GM19035 (cell line): Measurements from ENCODE around the gene USH1C.

Experiments used
- ATAC-seq: cut with Tn5 transposase; IDR thresholded peaks from one replicate; pipeline ENCODE4 v1.9.1; 2021; ENCODE audit not compliant: unreplicated experiment

Gene USH1C

DNA sequence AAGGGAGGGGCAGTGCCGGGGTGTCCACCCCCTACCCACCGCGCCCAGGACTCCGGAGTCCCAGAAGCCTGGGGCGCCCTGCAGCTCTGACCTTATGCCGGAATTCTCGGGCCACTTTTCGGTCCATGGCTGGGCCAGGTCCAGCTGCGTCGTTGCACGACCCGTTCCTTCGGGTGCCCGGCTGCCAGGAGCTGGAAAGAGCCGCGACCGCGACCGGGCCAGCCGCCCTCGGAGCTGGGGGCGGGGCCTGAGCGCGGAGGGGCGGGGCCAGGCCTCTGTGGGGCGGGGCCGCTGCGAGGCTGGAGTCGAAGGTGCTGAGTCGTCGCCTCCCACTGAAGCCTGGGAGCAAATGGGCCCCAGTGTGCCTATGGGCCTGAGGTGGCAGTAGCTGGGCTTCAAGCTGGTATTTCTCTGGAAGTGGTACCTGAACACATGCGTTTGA is at the start of gene USH1C:
USH1C (minus strand) TSS at position 236 of the 442 bp plus-strand sequence; CDS start at position 127, 109 bp downstream.
- ATAC-seq, result no peak

DNA sequence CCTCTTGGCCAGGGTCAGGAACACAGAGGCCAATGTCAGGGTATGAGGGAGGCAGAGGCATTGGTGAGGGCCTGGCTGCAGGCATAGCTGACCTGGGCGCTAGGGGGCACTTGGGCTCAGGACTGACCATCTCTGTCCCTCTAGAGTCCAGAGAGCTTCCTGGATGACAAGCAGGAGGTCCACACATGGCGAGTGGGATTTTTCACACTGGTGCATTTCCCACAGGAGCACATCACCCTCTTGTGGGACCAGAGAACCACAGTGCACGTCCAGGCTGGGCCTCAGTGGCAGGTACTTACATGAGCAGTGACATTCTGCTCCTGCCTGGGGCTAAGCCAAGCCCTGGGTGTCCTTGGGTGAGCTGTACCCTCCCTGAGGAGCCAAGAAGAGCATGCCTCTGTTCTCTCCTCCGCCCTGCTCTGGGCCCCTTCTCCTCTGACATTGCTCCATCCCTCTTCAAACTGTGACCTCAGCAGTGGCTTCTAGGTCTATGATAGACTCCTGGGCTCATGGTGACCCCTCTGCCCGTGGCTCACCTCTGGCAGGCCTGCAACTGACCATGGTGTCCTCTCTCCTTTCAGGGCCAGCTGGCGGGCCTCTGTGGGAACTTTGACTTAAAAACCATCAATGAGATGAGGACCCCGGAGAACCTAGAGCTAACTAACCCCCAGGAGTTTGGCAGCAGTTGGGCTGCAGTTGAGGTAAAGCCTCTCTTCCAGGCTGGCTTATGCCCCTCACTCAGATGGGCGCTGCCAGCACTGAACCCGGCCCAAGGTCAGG is 49.4 kb upstream of the USH1C start:
- no peak for ATAC-seq

DNA sequence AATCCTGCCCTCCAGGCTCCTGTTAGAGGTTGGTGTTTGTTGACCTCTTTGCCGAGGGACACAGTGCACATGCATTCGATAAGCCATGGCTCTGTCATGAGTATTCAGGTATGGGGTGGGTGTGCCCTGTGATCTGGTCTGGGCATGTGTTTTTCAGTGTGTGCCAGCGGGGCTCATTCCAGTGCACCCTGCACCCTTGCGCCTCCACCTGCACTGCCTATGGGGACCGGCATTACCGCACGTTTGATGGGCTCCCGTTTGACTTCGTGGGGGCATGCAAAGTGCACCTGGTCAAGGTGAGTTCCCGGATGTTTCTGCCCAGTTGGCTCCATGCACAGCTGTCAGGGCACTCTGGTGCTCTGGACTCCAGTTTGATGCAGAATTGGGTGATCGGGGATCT is 47.1 kb upstream of the USH1C start:
- no peak for ATAC-seq

DNA sequence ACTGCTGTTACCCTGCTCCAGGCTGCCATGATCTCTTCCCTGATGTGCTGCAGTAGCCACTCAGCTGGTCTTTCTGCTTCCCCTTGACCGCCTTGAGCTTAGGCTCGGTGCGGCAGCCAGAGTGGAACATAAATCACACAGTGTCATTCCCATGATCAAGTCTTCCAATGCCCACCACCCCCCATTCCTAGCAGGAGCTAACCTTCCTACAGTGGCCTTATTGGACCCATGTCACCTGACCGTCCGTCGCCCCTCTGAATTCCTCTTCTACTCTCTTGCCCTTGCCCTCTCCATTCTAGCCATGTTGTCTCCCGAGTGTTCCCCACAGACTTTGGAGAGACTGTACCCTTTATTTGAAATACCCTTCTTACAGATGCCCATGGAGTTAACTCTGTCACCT is 46.2 kb upstream of the USH1C start:
- ATAC-seq, result no peak

DNA sequence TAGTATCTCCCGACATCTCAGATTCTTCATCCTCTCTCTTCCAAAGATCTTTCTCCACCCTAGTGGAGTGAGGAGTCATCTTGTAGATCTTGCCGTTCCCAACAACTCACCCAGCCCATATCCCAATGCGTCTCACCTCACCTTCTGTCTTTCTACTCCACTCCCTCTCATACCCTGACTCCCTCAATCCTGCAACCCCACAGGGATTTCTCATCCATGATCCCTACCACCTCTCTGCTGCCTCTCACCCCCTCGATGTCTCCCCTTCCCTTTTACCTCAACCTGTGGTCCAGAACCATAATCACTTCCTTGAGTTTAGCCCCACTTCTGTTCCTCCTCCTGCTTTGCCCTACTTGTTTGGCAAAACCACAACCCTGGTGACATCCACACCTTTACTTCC is 44.5 kb upstream of the USH1C start:
- no peak for ATAC-seq

DNA sequence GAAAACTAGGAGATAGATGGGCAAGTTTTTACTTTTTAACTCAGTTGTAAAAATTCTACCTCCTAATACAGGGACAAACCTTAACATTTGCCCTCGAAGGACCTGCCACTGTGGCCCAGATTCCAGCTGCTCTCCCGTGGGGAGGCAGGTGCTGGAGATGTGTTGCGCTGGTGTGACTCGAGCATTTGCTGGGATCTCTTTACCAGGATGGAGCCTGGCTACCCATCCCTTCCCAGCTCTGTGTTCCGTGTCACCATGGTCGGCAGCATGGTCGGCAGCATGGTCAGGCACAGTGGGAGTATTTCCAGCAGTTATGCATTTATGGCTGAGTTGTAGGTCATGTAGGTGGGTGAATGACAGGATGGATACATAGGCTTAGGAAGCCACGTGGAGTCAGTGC is 44.0 kb upstream of the USH1C start:
- ATAC-seq, result no peak

DNA sequence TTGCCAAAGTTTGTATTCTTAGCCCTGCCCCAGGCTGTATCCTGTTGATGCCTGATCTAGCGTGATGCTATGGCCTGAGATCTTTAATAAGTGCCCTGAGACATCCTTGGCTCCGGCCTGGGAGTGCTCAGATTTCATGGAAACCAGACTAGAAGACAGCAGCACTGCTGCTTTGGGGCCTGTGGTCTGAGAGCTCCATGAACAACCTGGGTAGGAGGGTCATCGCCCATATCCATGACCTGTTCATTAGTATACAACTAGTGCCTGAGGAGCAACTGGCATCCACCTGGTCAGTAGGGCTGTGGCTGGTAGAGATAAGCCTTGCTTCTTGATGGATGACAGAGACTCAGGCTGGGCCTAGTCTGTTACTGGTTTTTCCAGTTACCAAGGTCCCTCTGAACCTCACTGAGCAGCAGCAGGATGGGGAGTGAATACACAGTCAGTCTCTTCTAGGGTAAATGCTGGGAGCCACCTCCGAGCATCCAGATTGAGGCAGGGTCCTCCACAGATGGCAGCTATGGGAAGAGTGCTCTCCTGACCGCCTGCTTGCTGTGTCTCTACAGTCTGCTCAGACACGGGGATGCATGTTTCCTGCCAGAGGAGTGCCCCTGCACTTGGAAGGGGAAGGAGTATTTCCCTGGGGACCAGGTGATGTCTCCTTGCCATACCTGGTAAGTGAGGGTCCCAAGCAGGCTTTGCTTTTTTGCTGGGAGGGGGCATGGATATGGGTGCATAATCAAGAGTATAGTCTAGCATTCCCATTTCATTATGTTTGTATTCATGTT is 41.9 kb upstream of the USH1C start:
- ATAC-seq, result no peak

DNA sequence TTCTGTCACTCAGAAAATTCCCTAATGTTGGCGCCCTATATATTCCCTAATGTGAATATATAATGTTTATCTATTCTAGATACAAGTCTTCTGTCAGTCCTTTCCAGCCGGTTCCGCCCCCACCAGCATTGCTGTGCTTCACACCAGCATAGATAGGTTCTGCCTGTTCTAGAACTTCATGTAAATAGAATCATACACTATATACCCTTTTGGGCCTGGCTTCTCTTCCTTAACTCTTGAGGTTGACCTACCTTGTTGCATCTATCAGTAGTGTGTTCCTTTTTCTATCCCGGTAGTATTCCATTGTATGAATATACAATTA is 37.5 kb upstream of the USH1C start:
- no peak for ATAC-seq

DNA sequence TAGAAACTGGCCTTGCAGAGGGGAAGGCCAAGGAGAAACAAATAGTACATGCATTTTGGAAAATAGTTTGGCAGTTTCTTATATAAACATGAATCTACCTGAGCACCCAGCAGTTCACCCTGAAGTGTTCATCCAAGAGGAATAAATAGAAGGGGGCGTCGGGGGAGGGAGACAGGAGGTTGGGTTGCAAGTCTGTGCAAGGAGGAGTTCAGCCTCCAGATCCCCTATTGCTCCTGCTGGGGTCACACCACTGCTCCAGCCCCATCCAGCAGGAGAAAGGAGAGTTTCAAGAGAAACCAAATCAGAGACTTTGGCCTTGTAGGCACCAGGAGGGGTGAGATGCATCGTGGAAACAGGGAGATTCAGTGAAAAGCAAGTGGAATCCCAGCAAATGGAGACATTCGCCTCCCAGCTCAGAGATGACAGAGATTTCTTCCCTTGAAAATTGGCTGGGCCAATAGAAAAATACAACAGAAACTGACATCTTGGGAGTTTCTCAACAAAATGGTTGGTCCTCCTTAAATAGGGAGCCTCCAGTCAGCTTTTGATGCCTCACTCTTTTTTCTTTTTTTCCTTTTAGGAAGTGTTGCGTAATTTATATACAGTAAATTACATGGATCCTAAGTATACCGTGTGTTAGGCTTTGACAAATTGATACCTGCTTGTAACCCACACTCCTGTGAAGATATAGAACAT is 37.0 kb upstream of the USH1C start:
- no peak for ATAC-seq

DNA sequence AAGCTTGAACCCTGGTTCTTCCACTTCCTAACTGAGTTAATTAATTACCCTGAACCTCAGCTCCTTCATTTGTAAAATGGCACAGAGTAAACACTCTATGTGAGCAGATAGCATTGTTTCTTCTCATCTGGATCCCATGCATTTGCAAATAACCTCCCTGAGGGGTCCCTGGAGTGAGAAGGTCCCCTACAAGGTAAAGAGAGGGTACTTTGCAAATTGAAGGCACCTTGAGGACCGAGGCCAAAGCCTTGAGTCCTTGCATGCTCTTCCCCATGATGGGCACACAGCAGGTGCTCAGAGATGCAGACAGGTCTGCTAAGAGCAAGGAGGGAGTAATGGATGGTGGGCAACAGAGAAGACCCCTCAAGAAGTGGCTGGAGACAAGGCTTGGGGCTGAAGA is 36.1 kb upstream of the USH1C start:
- ATAC-seq, result no peak

DNA sequence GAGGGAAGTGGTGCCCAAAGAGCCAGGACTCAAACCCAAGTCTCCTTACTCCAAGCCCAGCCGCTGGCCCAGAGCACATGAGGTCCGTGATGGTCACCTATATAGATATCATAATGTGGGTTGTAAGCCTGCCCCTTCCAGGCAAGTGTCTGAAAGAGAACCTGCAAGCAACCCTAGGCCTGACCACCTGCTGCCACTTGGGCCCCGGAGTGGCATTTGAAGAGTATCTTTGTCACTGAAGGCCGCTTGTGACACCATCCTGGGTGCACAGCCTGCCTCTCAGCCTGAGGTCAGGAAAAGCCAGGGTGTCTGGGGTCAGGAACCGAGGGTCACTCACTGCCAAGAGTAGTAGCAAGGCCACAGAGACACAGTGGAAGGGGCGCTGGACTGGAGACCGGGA is 35.2 kb upstream of the USH1C start:
- no peak for ATAC-seq

DNA sequence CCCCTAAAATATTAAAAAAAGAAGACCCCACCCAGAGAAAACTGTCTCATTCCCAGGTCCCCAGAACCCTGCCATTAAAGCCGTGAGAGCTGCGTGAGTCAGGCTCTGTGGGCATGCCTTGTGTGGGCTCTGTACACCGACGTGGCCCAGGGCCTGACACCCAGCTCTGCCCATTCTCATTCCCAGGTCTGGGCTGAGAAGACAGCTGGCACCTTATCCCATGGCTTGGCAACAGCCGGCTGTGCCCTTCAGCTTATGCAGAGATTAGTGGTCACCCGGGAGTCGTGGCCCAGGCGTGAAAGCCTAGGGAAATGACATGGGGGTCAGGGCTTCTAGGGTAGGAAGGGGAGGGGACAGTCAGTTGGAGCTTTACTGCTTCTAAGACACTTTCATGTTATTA is 34.7 kb upstream of the USH1C start:
- no peak for ATAC-seq

DNA sequence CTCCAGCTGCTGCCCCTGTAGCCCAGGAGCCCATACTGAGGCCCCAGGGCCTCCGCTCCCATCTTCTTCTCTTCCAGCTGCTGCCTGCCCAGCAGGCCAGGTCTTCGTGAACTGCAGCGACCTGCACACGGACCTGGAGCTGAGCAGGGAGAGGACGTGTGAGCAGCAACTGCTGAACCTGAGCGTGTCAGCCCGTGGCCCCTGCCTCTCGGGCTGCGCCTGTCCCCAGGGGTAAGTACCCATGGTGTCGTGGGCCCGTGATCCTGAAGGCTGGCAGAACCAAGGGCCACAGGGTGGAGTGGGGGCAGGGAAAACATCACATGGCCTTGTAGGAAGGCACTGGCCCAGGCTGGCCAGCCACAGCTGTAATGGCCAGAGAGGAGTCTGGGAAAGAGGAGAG is 34.1 kb upstream of the USH1C start:
- no peak for ATAC-seq

DNA sequence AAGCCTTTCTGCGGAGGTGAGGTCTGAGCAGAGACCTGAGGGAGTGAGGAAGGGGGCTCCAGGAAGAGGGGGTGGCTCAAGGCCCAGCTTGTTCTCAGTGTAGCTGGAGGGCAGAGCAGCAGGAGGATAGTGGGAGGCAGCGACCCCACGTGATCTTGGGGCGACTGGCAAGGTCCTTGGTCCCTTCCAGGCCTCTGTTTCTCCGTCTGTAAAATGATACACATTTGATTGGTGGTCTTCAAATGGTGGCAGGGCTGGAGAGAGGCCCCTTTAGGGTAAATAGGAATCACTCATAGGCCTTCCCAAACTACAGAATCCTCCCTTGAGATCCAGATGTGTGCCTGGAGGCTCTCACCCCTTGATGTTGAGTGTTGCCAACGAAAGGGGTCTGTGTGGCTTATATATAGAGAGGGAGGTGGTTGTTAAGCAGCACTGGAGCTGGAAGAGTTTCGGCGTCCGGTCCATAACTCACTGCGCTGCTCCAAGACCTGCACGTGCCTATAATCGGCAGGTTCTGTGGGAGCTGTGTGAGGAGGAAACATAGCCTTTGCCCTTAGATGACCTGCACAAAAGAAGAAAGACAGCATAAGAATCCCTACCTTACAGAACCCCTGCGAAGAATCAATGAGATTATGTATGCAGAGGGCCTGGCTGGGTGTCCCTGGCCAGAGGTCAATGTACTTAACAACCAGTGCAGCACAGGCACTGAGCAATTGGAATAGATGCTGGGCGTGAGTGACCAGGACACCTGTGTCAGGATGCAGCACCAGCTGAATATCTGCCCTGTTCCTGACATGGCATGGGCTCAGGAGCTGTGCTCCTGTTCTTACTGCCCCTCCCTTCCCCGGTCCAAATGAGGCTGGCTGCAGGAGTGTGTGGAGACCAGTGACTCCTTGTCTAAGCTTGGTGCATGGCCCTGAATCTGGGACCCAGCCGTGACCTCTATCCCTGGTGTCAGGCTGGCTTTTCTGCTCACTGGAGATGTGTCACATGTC is 31.5 kb upstream of the USH1C start:
- no peak for ATAC-seq

DNA sequence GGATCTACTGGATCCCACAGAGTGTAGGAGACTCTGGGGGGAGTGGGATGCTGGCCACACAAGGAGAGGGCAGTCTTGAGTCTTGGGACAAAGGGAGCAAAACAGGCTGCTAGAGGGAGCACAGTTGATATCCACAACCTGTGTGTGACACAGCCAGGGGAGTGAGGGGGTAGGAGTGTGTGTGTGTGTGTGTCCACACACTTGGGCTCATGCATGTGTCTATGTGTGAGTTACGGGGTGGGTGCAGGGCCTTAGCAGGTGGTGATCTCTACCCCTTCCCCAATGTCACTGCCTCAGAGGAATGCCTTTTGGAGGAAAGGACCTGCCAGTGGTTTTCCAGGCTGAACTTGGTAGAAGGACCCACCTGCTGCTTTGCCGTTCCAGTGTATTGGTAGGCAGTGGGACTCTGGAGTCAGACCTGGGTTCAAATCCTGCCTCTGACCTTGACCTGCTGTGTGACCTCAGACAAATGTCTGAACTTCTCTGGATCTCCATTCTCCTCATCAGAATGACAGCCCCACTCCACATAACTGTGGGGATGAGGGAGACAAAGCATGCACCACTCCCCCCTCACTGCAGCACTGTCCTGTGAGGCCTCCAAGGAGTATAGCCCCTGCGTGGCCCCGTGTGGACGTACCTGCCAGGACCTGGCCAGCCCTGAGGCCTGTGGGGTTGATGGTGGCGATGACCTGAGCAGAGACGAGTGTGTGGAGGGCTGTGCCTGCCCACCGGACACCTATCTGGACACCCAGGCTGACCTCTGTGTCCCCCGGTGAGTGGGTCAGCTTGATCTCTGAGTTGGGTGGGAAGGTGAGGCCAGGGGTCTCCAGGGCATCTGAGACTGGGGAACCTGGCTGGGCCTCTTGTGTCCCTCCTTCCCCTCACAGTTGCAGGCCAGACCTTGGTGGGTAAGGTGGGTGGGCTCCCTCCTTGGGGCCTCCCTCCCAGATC is 30.2 kb upstream of the USH1C start:
- ATAC-seq, result no peak

DNA sequence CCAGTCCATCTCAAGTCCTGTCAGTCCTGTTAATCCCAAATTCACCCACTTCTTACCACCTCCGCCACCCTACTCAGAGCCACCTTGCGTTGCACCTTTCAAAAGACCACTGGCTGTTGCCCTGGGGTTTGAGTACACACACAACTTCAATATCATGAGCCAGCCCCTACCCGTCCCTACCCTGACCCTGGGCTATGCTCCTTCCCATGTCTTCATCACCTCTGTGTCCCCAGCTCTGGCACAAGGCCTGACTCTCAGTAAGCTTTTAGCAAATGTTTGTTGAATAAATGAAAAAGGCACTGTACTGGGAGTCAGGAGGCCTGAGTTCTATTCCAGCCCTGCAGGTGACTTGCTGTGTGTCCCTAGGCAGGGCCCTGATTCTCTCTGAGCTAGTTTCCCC is 29.3 kb upstream of the USH1C start:
- no peak for ATAC-seq

DNA sequence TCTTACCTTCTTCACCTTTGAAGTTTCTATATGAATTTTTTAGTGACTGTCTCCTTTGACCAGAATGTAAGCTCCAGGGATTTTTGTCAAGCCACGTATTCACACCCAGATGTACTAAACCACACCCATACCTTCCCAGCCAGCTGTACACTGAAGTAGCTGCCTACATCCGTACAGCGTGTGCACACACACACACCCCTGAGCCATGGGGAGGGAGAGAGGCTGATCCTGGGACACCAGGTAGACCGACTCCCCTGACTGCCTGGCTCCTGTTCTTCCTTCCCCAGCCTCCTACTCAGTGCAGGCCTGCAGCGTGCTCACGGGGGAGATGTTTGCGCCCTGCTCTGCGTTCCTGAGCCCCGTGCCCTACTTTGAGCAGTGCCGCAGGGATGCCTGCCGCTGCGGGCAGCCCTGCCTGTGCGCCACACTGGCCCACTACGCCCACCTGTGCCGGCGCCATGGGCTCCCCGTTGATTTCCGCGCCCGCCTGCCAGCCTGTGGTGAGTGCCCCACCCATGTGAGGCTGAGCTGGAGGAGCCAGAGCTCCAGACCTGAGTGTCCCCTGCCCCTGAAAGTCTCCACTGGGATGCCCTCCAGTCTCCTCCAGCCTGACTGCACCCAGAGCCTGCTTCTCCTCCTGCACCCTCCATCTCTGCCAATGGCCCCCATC is 28.7 kb upstream of the USH1C start:
- ATAC-seq, result no peak

DNA sequence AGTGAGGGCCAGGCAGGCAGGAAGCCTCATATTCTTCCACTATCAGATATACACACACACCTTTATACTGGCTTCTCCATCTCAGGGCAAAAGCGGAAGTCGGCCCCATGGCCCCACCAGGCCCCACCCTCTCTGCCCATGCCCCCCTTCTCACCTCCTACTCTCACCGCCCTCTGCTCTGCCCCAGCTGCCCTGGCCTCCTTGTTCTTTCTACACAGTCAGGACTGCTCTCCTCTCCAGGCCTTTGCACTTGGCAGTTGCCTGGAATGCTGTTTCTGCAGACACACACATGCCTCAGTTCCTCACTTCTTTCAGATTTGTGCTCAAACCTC is 28.1 kb upstream of the USH1C start:
- ATAC-seq, result no peak
